Left lung (tissue), 14 donors: ENCODE results near the gene MED19. TPM values are rescaled to one million over a fixed set of nuclear protein-coding genes. Genes with fewer than 3 reads are reported as not detected.
A peak's percentile ranks its signal among the peaks of the same experiment; 100 is the strongest.

Experiments
- ATAC-seq: fragments of 200-7000 bp; cut with Tn5 transposase; one replicate; pipeline ENCODE4 v1.9.1; 2020; ENCODE audit warnings: moderate library complexity
- DNase-seq, 4 donors: peaks; one replicate each; pipeline ENCODE4 v3.0.0-alpha.2; 2013 to 2020
- H3K27ac ChIP-seq, 2 donors: fragments of 200-600 bp; sonication (generic) in 1 of 2; one replicate each; pipeline versions ENCODE4 v1.5.0 to v1.8.0; 2020 to 2021
- H3K27me3 ChIP-seq, 2 donors: fragments of 200-600 bp; sonication (generic) in 1 of 2; one replicate each; pipeline versions ENCODE4 v1.5.0 to v1.8.0; 2020 to 2021
- H3K36me3 ChIP-seq, 2 donors: fragments of 200-600 bp; sonication (generic) in 1 of 2; one replicate each; pipeline versions ENCODE4 v1.5.0 to v1.8.0; 2020 to 2021
- H3K4me1 ChIP-seq, 2 donors: fragments of 200-600 bp; one replicate each; pipeline ENCODE4 v1.8.0; 2021
- H3K4me3 ChIP-seq, 2 donors: fragments of 200-600 bp; sonication (generic) in 1 of 2; one replicate each; pipeline versions ENCODE4 v1.5.0 to v1.8.0; 2020 to 2021; ENCODE audit warnings: mild to moderate bottlenecking in 1 of 2
- H3K9me3 ChIP-seq, 2 donors: fragments of 200-600 bp; sonication (generic) in 1 of 2; one replicate each; pipeline versions ENCODE4 v1.5.0 to v1.8.0; 2020 to 2021
- intact Hi-C, 2 donors: fragments of 100-400 bp; cut with DNase I; formaldehyde crosslinking; loops; one replicate each; pipeline versions ENCODE4 v1.11.2 to v1.14.2; 2022
- long read RNA-seq, 12 donors: library from polyadenylated mRNA in 2 of 12; unstranded in 2 of 12; transcript quantifications; one replicate each; pipeline ENCODE4 v2.0.0 and lab custom pipeline, GENCODE V29; 2019 to 2026
- polyA plus RNA-seq, 6 donors: library from polyadenylated mRNA; unstranded; fragments of 120-200 nt; gene quantifications; one replicate each; pipeline ENCODE4 v1.2.1, GENCODE V29; 2013; ENCODE audit not compliant: insufficient read length in 6 of 6
- total RNA-seq, 2 donors: library from RNA; stranded (reverse); fragmentation: NEBNext Ultra II Directional; extraction: Animal tissue kit (Norgen Biotek cat#: 25700); gene quantifications; one replicate each; pipeline ENCODE4 v1.2.1, GENCODE V29; 2021
- TF ChIP-seq, protein P1 (sequence below), 2 donors: fragments of 200-600 bp; sonication (generic) in 1 of 2; IDR thresholded peaks; one replicate each; pipeline versions ENCODE4 v1.5.0 to v1.8.0; 2021; ENCODE audit warnings: antibody characterized with exemption in 2 of 2
- donor health status: DM: no; HTN: yes; CAD: no.
- donor health status: DM: no; HTN: no; CAD: no.

The MED19 gene, protein sequence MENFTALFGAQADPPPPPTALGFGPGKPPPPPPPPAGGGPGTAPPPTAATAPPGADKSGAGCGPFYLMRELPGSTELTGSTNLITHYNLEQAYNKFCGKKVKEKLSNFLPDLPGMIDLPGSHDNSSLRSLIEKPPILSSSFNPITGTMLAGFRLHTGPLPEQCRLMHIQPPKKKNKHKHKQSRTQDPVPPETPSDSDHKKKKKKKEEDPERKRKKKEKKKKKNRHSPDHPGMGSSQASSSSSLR
- total RNA-seq (10 to 100 TPM; 11.0 to 11.8 TPM), polyA plus RNA-seq (10 to 100 TPM; 14.0 to 21.9 (median 16.0) TPM)
- long read RNA-seq, donor 1, partial matches to known transcripts, result 8 of 17 reads
- long read RNA-seq, donor 1, other reads (novel, unspliced or antisense), result 0 of 17 reads
- long read RNA-seq, donor 2, transcript MED19-202 (5 exons, 1,203 nt), result major isoform, 7 of 40 reads
- long read RNA-seq, donor 2, transcript MED19-203 (3 exons, 1,088 nt), result minor isoform, 5 of 40 reads
- long read RNA-seq, donor 2, partial matches to known transcripts, result 23 of 40 reads
- long read RNA-seq, donor 2, other reads (novel, unspliced or antisense), result 0 of 40 reads
- long read RNA-seq, donor 3, transcript MED19-202 (5 exons, 1,203 nt), result major isoform, 12 of 12 reads
- long read RNA-seq, donor 3, partial matches to known transcripts, result 0 of 12 reads
- long read RNA-seq, donor 3, other reads (novel, unspliced or antisense), result 0 of 12 reads
- long read RNA-seq, donor 4, partial matches to known transcripts, result 10 of 12 reads
- long read RNA-seq, donor 4, other reads (novel, unspliced or antisense), result 0 of 12 reads
- long read RNA-seq, donor 5, transcript MED19-202 (5 exons, 1,203 nt), result major isoform, 6 of 18 reads
- long read RNA-seq, donor 5, partial matches to known transcripts, result 8 of 18 reads
- long read RNA-seq, donor 5, other reads (novel, unspliced or antisense), result 0 of 18 reads
- long read RNA-seq, donor 6, transcript MED19-202 (5 exons, 1,203 nt), result major isoform, 6 of 25 reads
- long read RNA-seq, donor 6, partial matches to known transcripts, result 13 of 25 reads
- long read RNA-seq, donor 6, other reads (novel, unspliced or antisense), result 0 of 25 reads
- long read RNA-seq, donor 7, transcript MED19-202 (5 exons, 1,203 nt), result major isoform, 5 of 6 reads
- long read RNA-seq, donor 7, partial matches to known transcripts, result 0 of 6 reads
- long read RNA-seq, donor 7, other reads (novel, unspliced or antisense), result 0 of 6 reads
- long read RNA-seq, donor 8, transcript MED19-202 (5 exons, 1,203 nt), result major isoform, 9 of 559 reads
- long read RNA-seq, donor 8, partial matches to known transcripts, result 179 of 559 reads
- long read RNA-seq, donor 8, other reads (novel, unspliced or antisense), result 370 of 559 reads
- long read RNA-seq, donor 9, result 0 reads
- long read RNA-seq, donor 10, transcript MED19-202 (5 exons, 1,203 nt), result major isoform, 15 of 39 reads
- long read RNA-seq, donor 10, partial matches to known transcripts, result 16 of 39 reads
- long read RNA-seq, donor 10, other reads (novel, unspliced or antisense), result 2 of 39 reads
- long read RNA-seq, donor 11, transcript MED19-202 (5 exons, 1,203 nt), result major isoform, 13 of 37 reads
- long read RNA-seq, donor 11, partial matches to known transcripts, result 18 of 37 reads
- long read RNA-seq, donor 11, other reads (novel, unspliced or antisense), result 0 of 37 reads
- long read RNA-seq, donor 12, transcript MED19-202 (5 exons, 1,203 nt), result major isoform, 10 of 299 reads
- long read RNA-seq, donor 12, partial matches to known transcripts, result 287 of 299 reads
- long read RNA-seq, donor 12, other reads (novel, unspliced or antisense), result 0 of 299 reads

DNA sequence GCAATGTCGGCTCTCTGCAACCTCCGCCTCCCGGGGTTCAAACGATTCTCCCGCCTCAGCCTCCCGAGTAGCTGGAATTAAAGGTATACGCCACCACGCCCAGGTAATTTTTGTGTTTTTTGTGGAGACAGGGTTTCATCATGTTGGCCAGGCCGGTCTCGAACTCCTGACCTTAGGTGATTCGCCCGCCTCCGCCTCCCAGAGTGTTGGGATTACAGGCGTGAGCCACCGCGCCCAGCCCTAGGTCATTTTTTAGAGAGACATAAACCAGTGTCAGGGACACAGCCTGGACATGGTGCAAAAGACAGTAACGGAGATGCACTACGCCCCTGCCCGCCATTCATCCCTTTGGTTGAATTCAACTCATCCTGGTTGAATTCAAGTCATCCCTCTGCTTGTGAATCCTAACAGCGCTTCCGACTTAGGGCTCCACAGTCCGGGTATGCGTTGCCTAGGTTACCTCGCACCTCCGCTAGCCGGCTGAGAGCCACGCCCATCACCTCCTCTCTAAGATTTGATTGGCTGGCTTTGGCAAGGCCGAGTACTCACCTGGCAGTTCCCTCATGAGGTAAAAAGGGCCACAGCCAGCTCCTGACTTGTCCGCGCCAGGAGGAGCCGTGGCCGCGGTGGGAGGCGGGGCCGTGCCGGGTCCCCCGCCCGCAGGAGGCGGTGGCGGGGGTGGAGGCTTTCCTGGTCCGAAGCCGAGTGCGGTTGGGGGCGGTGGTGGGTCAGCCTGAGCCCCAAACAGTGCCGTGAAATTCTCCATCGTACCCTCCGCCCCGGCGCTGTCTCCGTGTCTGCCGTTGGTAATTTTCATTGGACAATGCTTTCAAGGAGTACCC lies at the start of gene MED19:
TSS of gene MED19 (minus strand) at position 802 of the 842 bp plus-strand sequence. CDS start at position 766, 36 bp downstream.
- H3K27ac ChIP-seq, result peak within 1 kb of the TSS; percentile 80 to 94
- H3K9me3 ChIP-seq, result no peaks in the 10 kb centered on the region
- ATAC-seq (peak; percentile 84), DNase-seq (peak; percentile 69 to 92 (median 86))
- H3K4me1 ChIP-seq, result peaks cover 19 to 49% of the 10 kb centered on the region in 2 donors
- intact Hi-C loops, result no loop called here
- H3K27me3 ChIP-seq, result no peaks in the 10 kb centered on the region
- peaks cover 0 to 12% of the 10 kb centered on the region in 2 donors for H3K36me3 ChIP-seq
- peak within 1 kb of the TSS; percentile 97 to 98 for H3K4me3 ChIP-seq
- TF ChIP-seq, protein P1, sequence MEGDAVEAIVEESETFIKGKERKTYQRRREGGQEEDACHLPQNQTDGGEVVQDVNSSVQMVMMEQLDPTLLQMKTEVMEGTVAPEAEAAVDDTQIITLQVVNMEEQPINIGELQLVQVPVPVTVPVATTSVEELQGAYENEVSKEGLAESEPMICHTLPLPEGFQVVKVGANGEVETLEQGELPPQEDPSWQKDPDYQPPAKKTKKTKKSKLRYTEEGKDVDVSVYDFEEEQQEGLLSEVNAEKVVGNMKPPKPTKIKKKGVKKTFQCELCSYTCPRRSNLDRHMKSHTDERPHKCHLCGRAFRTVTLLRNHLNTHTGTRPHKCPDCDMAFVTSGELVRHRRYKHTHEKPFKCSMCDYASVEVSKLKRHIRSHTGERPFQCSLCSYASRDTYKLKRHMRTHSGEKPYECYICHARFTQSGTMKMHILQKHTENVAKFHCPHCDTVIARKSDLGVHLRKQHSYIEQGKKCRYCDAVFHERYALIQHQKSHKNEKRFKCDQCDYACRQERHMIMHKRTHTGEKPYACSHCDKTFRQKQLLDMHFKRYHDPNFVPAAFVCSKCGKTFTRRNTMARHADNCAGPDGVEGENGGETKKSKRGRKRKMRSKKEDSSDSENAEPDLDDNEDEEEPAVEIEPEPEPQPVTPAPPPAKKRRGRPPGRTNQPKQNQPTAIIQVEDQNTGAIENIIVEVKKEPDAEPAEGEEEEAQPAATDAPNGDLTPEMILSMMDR (IDR thresholded peaks at IDR 0.05), result no peak

- intact Hi-C loops, result no loop called here
- no peak for ATAC-seq
- no peak overlapping the region for H3K27ac ChIP-seq
- H3K36me3 ChIP-seq, result no peaks in the 10 kb centered on the region
- no peak for DNase-seq
- H3K9me3 ChIP-seq, result no peaks in the 10 kb centered on the region
- H3K4me3 ChIP-seq, result no peak overlapping the region
- TF ChIP-seq, protein P1 (IDR thresholded peaks at IDR 0.05), result no peak
- H3K4me1 ChIP-seq, result peaks cover 3 to 6% of the 10 kb centered on the region in 2 donors
- H3K27me3 ChIP-seq, result no peaks in the 10 kb centered on the region
Observed at GRCh38 chr11:57758174-57758573, 46.2 kb upstream of the MED19 start.

- Histone ChIP-seq H3K36me3 (no peaks in the 10 kb centered on the region), H3K27me3 (no peaks in the 10 kb centered on the region), H3K9me3 (no peaks in the 10 kb centered on the region), H3K4me3 (no peak overlapping the region), H3K27ac (no peak overlapping the region), H3K4me1 (peaks cover 0 to 7% of the 10 kb centered on the region in 2 donors)
- TF ChIP-seq, protein P1 (IDR thresholded peaks at IDR 0.05), result no peak
- DNase-seq (no peak), ATAC-seq (no peak)
- intact Hi-C loops, result loop anchor here in 1 of 2 donors (5.0 kb wide), 1 partner anchor 44 kb away; no protein-coding TSS in a partner anchor
Observed at GRCh38 chr11:57752954-57753353, 40.9 kb upstream of the MED19 start.
